ENCODE data around the gene HPCAL4.

HPCAL4 gene

GRCh38 chr1:39691383-39692151, at the start of gene HPCAL4:
TSS of gene HPCAL4 (minus strand) at chr1:39691433. CDS start at chr1:39684603, 6,830 bp downstream.
- FAIRE-seq: no peak

GRCh38 chr1:39738622-39739366, 47.6 kb upstream of the HPCAL4 start, which contains the start of gene PPIE:
TSS of gene PPIE (plus strand) at chr1:39738882. CDS start at chr1:39738901, 19 bp downstream.
- FAIRE-seq: peak; percentile 3

GRCh38 chr1:39737546-39738169, 46.4 kb upstream of the HPCAL4 start:
- FAIRE-seq: no peak

- FAIRE-seq: no peak
Observed at GRCh38 chr1:39735731-39736130, 44.5 kb upstream of the HPCAL4 start.

GRCh38 chr1:39733161-39733560, 41.9 kb upstream of the HPCAL4 start:
- FAIRE-seq: no peak

- no peak for FAIRE-seq
Observed at GRCh38 chr1:39732730-39733129, 41.5 kb upstream of the HPCAL4 start.

GRCh38 chr1:39729842-39730241, 38.6 kb upstream of the HPCAL4 start:
- no peak for FAIRE-seq

- FAIRE-seq: no peak
Observed at GRCh38 chr1:39729030-39729429, 37.8 kb upstream of the HPCAL4 start.

GRCh38 chr1:39727932-39728317, 36.7 kb upstream of the HPCAL4 start:
- no peak for FAIRE-seq

GRCh38 chr1:39727221-39727931, 36.1 kb upstream of the HPCAL4 start:
- FAIRE-seq: no peak

GRCh38 chr1:39726600-39726999, 35.4 kb upstream of the HPCAL4 start:
- FAIRE-seq: no peak

- FAIRE-seq: no peak
Observed at GRCh38 chr1:39722495-39722894, 31.3 kb upstream of the HPCAL4 start.

- FAIRE-seq: no peak
Observed at GRCh38 chr1:39721664-39722063, 30.4 kb upstream of the HPCAL4 start.

- FAIRE-seq: peak; percentile 94
Observed at GRCh38 chr1:39720094-39720999, 29.1 kb upstream of the HPCAL4 start.

GRCh38 chr1:39717809-39718208, 26.6 kb upstream of the HPCAL4 start:
- FAIRE-seq: no peak

- FAIRE-seq: no peak
Observed at GRCh38 chr1:39713557-39713956, 22.3 kb upstream of the HPCAL4 start.

- no peak for FAIRE-seq
Observed at GRCh38 chr1:39711966-39712340, 20.7 kb upstream of the HPCAL4 start.

GRCh38 chr1:39711104-39711965, 20.1 kb upstream of the HPCAL4 start:
- no peak for FAIRE-seq

GRCh38 chr1:39707506-39707905, 16.3 kb upstream of the HPCAL4 start:
- no peak for FAIRE-seq

GRCh38 chr1:39704757-39705156, 13.5 kb upstream of the HPCAL4 start:
- FAIRE-seq: no peak

GRCh38 chr1:39701049-39701439, 9.8 kb upstream of the HPCAL4 start:
- FAIRE-seq: no peak
